ENCODE measurements around the gene BORCS5. TPM values are rescaled to one million over a fixed set of nuclear protein-coding genes. Genes with fewer than 3 reads are reported as not detected.

Gene BORCS5
- polyA plus RNA-seq, 2 of the 4 experiments (the other 2 are of a cell fraction) = 5.1 to 10.2 TPM

DNA sequence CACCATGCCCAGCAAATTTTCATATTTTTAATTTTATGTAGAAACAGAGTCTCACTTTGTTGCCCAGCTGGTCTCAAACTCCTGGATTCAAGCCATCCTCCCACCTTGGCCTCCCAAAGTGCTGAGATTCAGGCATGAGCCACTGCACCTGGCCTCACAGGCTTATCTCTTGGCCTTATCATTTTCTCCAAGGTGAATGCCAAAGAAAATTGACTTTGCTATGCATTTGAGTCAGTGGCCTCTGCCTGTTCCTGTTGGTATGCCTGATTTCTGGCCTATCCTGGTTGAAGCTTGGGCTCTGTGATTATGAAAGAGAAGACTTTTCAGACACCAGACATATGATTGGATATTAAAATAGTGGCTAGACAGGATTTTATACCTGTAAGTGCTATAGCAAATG, 41.0 kb upstream of the BORCS5 start:
- TF ChIP-seq, protein P1, sequence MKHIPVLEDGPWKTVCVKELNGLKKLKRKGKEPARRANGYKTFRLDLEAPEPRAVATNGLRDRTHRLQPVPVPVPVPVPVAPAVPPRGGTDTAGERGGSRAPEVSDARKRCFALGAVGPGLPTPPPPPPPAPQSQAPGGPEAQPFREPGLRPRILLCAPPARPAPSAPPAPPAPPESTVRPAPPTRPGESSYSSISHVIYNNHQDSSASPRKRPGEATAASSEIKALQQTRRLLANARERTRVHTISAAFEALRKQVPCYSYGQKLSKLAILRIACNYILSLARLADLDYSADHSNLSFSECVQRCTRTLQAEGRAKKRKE (CRISPR knock-in tag; IDR thresholded peaks at IDR 0.05; ENCODE audit: low read depth) = no peak
- TF ChIP-seq NFE2L2 (conservative IDR thresholded peaks at IDR 0.05; ENCODE audit: low read length) = no peak
- no peak for TF ChIP-seq ZFP36 (IDR thresholded peaks at IDR 0.05; ENCODE audit: borderline replicate concordance, partially characterized antibody)
- TF ChIP-seq TP53 (CRISPR knock-in tag; IDR thresholded peaks at IDR 0.05) = no peak
- TF ChIP-seq HOXA7 (CRISPR knock-in tag; IDR thresholded peaks at IDR 0.05) = no peak
- TF ChIP-seq POLR2AphosphoS2 (conservative IDR thresholded peaks at IDR 0.05; ENCODE audit: low read length) = no peak
- no peak for TF ChIP-seq FOXS1 (CRISPR knock-in tag; IDR thresholded peaks at IDR 0.05)
- no peak for TF ChIP-seq ZC3H11A (IDR thresholded peaks at IDR 0.05)
- TF ChIP-seq CHD2 (IDR thresholded peaks at IDR 0.05; ENCODE audit: low read length, partially characterized antibody) = no peak
- TF ChIP-seq HEYL (CRISPR knock-in tag; IDR thresholded peaks at IDR 0.05) = no peak
- no peak for TF ChIP-seq NR3C1 (IDR thresholded peaks at IDR 0.05)
- TF ChIP-seq PHF8 (IDR thresholded peaks at IDR 0.05; ENCODE audit: borderline replicate concordance, low read depth) = no peak
- no peak for TF ChIP-seq ESRRA (IDR thresholded peaks at IDR 0.05; ENCODE audit: borderline replicate concordance, low read length)
- TF ChIP-seq NPAS2 (CRISPR knock-in tag; IDR thresholded peaks at IDR 0.05; ENCODE audit: borderline replicate concordance) = no peak
- no peak for TF ChIP-seq ZNF302 (CRISPR knock-in tag; IDR thresholded peaks at IDR 0.05)
- TF ChIP-seq FOSL2 (IDR thresholded peaks at IDR 0.05) = no peak
- no peak for TF ChIP-seq FOSL2 (CRISPR knock-in tag; IDR thresholded peaks at IDR 0.05)
- TF ChIP-seq RNF2 (IDR thresholded peaks at IDR 0.05; ENCODE audit: borderline replicate concordance, low read depth) = no peak
- TF ChIP-seq, protein P2, sequence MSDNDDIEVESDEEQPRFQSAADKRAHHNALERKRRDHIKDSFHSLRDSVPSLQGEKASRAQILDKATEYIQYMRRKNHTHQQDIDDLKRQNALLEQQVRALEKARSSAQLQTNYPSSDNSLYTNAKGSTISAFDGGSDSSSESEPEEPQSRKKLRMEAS (IDR thresholded peaks at IDR 0.05) = no peak
- TF ChIP-seq CEBPB (IDR thresholded peaks at IDR 0.05) = no peak
- TF ChIP-seq, protein P3, sequence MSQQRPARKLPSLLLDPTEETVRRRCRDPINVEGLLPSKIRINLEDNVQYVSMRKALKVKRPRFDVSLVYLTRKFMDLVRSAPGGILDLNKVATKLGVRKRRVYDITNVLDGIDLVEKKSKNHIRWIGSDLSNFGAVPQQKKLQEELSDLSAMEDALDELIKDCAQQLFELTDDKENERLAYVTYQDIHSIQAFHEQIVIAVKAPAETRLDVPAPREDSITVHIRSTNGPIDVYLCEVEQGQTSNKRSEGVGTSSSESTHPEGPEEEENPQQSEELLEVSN (IDR thresholded peaks at IDR 0.05; ENCODE audit: borderline replicate concordance, low read depth) = no peak
- FAIRE-seq (no peak), DNase-seq (ENCODE audit: low read depth in 1 of 2, low spot score in 1 of 2) (no peak), ATAC-seq (no peak)
- ChIA-PET POLR2A (interaction anchor here (1.0 kb wide), 1 partner anchor 49 kb away, joined by 3 read pairs; the partner anchor contains the start of gene LRP6), CTCF (interaction anchor here (1.0 to 2.2 kb wide), 3 partner anchors 11 to 230 kb away, joined by 3 to 11 read pairs (median 3); no protein-coding TSS in a partner anchor)
- peaks cover 15% of the 10 kb centered on the region for H3K4me1 ChIP-seq
- H3K4me3 ChIP-seq = no peak overlapping the region
- no peak overlapping the region for H3K4me2 ChIP-seq
- no peaks in the 10 kb centered on the region for H3K9me3 ChIP-seq
- H3K27ac ChIP-seq = no peak overlapping the region

DNA sequence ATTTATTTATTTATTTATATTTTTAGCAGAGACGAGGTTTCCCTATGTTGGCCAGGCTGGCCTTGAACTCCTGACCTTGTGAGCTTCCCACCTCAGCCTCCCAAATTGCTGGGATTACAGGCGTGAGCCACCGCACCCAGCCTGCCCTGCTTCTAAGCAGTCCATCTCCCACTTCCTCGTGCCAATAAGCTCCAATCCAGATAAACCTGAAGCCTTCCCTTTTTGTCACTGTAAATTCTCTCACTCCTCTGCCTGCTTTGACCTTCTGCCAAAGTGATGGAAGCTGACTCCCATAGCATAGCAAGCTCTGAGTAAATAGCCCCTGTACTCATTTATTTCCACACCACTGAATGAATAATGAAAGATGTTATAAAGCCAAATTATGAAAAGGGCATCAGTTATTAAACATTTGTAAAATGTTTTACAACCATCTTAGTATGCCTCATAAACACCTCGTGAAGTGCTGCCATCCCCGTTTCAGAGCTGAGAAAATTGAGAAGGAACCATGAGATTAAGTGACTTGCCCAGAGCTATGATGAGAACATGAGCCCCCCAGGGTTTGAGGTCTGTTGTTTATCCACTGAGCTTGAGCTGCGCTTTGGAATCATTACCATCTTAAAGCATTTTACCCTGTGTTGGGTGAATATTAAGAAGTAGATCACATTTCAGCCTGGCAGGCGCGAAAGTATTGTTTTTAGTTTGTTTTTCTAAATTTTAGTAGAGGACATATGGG, 37.3 kb upstream of the BORCS5 start:
- Histone ChIP-seq H3K4me1 (peaks cover 16% of the 10 kb centered on the region), H3K4me3 (no peak overlapping the region), H3K9me3 (no peaks in the 10 kb centered on the region), H3K27ac (peak overlapping the region; percentile 34 to 40), H3K4me2 (peak overlapping the region; percentile 61)
- no peak for FAIRE-seq
- peak in 1 of 2 experiments; percentile 29; a peak in 2 of 6 replicates for ATAC-seq
- ChIA-PET POLR2A (no interaction called here), CTCF (interaction anchor here (0.6 to 2.1 kb wide), 9 partner anchors 9 to 238 kb away, joined by 3 to 10 read pairs (median 4); partner anchors contain the start of genes BORCS5 and LRP6)
- 81% methylated on average over 9 of the region's 9 CpGs for WGBS (ENCODE audit: missing lambda C conversion rate)
- DNase-seq (ENCODE audit: low read depth in 1 of 2, low spot score in 1 of 2) = no peak
- TF ChIP-seq TFCP2L1 (CRISPR knock-in tag; IDR thresholded peaks at IDR 0.05) (no peak), GATA3 (IDR thresholded peaks at IDR 0.05; ENCODE audit: borderline replicate concordance) (no peak), CHD4 (IDR thresholded peaks at IDR 0.05; ENCODE audit: borderline replicate concordance) (no peak), TP53 (CRISPR knock-in tag; IDR thresholded peaks at IDR 0.05) (no peak), EHF (CRISPR knock-in tag; IDR thresholded peaks at IDR 0.05) (no peak), RAD21 (conservative IDR thresholded peaks at IDR 0.05 in 1 of 2, IDR thresholded peaks at IDR 0.05 in 1 of 2) (no peak), POLR2A (IDR thresholded peaks at IDR 0.05; ENCODE audit: low read length) (no peak), ESRRA (IDR thresholded peaks at IDR 0.05; ENCODE audit: borderline replicate concordance, low read length) (no peak), SREBF2 (IDR thresholded peaks at IDR 0.05) (no peak), RCOR1 (IDR thresholded peaks at IDR 0.05; ENCODE audit: low read depth, low read length) (no peak), MAZ (IDR thresholded peaks at IDR 0.05; ENCODE audit: borderline replicate concordance, low read depth, low read length) (no peak)
- TF ChIP-seq, protein P4, sequence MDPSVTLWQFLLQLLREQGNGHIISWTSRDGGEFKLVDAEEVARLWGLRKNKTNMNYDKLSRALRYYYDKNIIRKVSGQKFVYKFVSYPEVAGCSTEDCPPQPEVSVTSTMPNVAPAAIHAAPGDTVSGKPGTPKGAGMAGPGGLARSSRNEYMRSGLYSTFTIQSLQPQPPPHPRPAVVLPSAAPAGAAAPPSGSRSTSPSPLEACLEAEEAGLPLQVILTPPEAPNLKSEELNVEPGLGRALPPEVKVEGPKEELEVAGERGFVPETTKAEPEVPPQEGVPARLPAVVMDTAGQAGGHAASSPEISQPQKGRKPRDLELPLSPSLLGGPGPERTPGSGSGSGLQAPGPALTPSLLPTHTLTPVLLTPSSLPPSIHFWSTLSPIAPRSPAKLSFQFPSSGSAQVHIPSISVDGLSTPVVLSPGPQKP (IDR thresholded peaks at IDR 0.05; ENCODE audit: low read depth, low read length) = no peak
- TF ChIP-seq, protein P5, sequence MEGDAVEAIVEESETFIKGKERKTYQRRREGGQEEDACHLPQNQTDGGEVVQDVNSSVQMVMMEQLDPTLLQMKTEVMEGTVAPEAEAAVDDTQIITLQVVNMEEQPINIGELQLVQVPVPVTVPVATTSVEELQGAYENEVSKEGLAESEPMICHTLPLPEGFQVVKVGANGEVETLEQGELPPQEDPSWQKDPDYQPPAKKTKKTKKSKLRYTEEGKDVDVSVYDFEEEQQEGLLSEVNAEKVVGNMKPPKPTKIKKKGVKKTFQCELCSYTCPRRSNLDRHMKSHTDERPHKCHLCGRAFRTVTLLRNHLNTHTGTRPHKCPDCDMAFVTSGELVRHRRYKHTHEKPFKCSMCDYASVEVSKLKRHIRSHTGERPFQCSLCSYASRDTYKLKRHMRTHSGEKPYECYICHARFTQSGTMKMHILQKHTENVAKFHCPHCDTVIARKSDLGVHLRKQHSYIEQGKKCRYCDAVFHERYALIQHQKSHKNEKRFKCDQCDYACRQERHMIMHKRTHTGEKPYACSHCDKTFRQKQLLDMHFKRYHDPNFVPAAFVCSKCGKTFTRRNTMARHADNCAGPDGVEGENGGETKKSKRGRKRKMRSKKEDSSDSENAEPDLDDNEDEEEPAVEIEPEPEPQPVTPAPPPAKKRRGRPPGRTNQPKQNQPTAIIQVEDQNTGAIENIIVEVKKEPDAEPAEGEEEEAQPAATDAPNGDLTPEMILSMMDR (IDR thresholded peaks at IDR 0.05) = no peak
- TF ChIP-seq, protein P6, sequence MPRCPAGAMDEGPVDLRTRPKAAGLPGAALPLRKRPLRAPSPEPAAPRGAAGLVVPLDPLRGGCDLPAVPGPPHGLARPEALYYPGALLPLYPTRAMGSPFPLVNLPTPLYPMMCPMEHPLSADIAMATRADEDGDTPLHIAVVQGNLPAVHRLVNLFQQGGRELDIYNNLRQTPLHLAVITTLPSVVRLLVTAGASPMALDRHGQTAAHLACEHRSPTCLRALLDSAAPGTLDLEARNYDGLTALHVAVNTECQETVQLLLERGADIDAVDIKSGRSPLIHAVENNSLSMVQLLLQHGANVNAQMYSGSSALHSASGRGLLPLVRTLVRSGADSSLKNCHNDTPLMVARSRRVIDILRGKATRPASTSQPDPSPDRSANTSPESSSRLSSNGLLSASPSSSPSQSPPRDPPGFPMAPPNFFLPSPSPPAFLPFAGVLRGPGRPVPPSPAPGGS (IDR thresholded peaks at IDR 0.05) = no peak
- TF ChIP-seq, protein P2 (IDR thresholded peaks at IDR 0.05) = no peak
